Stimulated activated CD4-positive, alpha-beta T cell treated with anti-CD3 and anti-CD28 coated beads, Interleukin-15, amount 100 ng/mL, for 24 hours (primary cell): ENCODE data around the gene NXPH3.
A peak's percentile ranks its signal among the peaks of the same experiment; 100 is the strongest.
"Not testable (repeated sequence)": the region's sequence is repeated elsewhere in the genome, so short reads cannot be mapped to it uniquely, and the experiment has no call there.

Source experiments
- DNase-seq: peaks from one replicate; pipeline ENCODE4 v3.0.0-alpha.2; 2020

NXPH3 gene

GRCh38 chr17:49555495-49556222, 20.0 kb upstream of the NXPH3 start:
- DNase-seq = no peak

DNA sequence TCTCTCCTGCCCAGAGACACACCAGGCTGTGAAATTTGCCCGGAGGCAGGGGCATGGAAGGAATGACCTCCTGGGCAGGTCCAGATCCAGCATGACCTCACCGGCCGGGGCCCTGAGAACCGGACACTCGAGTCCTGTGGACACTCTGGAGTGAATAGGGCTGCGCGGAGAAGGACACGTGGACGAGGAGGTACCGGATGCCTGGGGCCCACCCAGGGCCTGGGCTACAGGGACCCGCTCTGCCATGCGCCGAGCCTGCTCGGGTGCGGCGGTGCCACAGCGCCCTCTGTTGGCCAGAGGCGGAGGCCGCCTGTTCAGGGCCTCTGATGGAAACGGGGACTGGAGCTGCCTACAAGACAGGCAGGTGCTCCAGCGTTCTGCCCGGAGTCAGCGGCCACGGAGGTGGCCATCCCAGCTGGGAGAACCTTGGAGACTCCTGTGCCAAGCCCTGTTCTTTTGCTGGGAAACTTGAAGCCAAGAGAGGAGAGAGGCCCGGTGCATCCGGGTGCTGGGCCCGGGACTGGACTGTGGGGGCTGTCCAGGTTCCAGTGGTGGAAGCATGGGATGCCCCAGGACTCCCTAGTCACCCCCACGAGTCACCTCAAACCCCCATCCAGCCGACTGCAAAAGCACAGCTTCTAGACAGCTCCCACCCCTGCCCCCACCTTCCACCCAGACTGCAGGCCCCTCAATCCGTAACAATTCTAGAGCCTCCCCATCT, 19.3 kb upstream of the NXPH3 start:
- DNase-seq = peak; percentile 88

- DNase-seq = peak; percentile 54
Measured at GRCh38 chr17:49557312-49558024, 18.2 kb upstream of the NXPH3 start.

DNA sequence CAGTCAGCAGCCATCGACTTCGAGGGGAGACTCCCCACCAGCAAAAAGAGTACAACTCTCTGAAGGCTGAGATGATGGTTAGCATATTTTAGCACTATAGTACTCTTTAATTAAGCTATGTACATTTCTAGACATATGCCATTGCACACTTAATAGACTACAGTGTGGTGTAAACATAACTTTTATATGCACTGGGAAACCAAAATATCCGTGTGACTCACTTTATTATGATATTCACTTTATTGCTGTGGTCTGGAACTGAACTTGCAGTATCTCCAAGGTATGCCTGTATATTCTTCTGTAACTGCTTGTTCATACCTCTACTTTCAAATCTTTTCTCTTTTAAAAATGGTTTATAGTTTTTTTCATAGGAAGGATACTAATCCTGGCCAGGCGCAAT, 11.0 kb upstream of the NXPH3 start:
- DNase-seq = no peak

GRCh38 chr17:49565948-49566491, 9.7 kb upstream of the NXPH3 start:
- DNase-seq = peak; percentile 43

- DNase-seq = no peak
Measured at GRCh38 chr17:49566668-49567071, 9.0 kb upstream of the NXPH3 start.

GRCh38 chr17:49567104-49567521, 8.6 kb upstream of the NXPH3 start:
- DNase-seq = no peak

GRCh38 chr17:49567871-49568694, 7.6 kb upstream of the NXPH3 start:
- DNase-seq = peak; percentile 91

- not testable (repeated sequence) for DNase-seq
Measured at GRCh38 chr17:49568695-49569047, 7.0 kb upstream of the NXPH3 start.

GRCh38 chr17:49570540-49571242, 5.0 kb upstream of the NXPH3 start:
- no peak for DNase-seq

DNA sequence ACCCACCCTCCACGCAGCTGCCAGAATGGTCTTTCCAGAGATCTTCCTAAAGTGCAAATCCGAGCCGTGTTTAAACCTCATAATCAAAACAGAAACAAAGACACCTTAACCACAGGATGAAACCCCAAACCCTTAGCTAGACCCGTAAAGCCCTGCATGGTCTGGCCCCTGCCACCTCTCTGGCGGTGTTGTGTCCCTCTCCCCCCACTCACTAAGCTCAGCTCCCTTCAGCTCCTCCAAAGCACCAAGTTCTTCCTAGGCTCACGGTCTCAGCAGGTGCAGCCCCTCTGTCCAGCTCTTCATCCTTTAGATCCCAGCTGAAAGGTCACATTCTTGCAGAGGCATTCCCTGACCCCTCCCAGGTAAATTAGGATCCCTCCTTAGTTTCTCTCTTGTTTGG, 4.4 kb upstream of the NXPH3 start:
- DNase-seq = no peak

- DNase-seq = no peak
Measured at GRCh38 chr17:49571764-49572163, 3.9 kb upstream of the NXPH3 start.

DNA sequence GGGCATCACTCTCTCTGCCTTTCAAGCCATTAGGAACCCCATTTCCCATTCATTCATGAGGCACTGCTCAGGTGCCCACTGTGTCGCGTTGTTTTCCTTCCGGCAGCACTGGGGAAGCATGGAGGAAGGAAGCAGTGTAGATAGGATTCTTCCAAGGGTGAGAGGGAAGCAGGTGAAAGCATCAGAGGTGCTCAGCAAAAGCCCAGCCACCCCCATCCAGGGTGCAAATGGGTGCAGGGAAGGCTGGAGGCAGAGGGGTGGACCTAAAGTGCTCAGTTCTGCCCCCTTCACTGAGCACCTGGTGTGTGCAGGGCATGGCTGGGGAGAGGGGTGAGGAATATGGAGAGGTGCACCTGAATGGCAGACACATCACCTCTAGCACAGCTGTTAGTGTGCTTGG, 3.4 kb upstream of the NXPH3 start:
- no peak for DNase-seq

GRCh38 chr17:49572806-49573420, 2.8 kb upstream of the NXPH3 start:
- no peak for DNase-seq

DNA sequence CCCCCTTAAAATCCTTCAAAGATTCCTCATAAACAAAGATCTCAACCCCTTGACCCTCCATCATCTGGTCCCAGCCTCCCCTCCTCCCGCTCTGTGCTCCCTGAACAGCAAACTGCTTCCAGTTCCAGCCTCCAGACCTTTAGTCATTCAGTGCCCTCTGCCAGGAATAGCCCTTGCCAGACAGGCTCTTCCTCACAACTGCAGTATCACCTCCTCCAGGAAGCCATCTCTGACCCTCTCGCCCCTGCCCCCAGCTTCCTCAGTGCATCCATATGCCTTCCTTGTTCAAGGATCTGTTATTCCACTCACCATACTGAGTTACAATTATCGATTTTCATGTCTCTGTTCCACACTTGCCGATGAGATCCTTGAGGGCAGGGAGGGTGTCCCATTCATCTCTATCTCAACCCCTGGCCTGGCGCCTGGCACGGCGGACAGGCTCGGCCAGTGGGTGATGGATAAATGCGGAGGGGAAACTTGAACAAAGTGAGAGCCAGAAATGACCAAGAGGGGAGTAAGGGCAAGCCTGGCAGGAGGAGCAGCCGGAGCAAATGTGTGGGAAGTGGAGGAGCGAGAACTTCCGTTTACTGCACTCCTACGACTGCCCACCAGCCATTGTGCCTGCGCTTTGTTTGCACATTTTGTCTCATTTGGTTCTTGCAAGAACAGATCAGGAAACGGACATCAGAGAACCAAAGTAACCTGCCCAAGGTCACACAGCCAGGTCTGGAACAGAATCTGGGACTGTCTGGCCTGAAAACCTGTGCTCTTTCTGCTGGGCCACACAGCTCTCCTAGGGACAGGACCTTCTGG, 2.0 kb upstream of the NXPH3 start:
- DNase-seq = no peak

GRCh38 chr17:49574323-49574781, 1.3 kb upstream of the NXPH3 start:
- DNase-seq = no peak

GRCh38 chr17:49574945-49575678, 559 bp upstream of the NXPH3 start:
- no peak for DNase-seq

DNA sequence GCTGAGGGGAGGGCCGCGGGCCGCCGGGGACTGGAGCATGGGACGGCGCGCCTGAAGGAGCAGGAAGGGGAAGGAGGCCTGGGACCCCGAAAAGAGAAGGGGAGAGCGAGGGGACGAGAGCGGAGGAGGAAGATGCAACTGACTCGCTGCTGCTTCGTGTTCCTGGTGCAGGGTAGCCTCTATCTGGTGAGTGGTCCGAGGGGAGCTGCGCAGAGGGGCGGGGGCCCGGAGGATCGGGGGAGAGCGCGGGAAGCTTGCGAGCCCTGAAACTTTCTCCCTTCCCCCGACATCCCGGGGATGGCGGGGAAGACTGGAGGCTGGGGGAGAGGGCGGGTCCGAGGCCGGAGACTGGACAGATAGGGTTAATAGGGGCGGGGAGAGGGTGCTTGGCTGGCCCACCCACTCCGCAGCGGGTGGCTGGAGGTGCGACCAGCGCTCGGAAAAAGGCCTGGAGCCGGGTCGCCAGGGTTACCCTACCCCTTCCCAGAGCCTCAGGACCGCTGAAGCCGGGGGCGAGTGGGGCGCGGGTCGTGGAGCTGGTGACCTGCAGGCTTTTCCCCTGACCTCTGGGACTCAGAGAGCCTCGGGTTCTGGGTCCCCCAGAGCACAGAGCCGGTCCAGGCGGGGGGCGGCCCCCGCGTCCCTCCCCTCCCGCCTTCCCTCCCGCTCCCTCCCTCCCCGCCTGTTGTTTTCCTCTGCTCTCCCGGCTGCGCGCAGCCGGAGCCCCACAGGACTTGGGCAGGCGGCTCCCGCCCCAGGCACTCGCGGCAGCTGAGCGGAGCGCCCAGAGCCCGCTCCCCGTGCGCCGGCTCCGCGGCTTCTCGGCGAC, 631 bp downstream of the NXPH3 start:
- DNase-seq = peak; percentile 28
